Progenitor cell of endocrine pancreas (in vitro differentiated cells): ENCODE measurements around the gene DNLZ. TPM values are rescaled to one million over a fixed set of nuclear protein-coding genes. Genes with fewer than 3 reads are reported as not detected.

ENCODE experiments used
- DNase-seq: peaks from one replicate; pipeline ENCODE4 v3.0.0; 2021; ENCODE audit warnings: low spot score; ENCODE audit not compliant: unreplicated experiment
- H3K27ac Mint-ChIP-seq: 2 replicates; pipeline ENCODE4 v1.8.0; 2021; ENCODE audit warnings: mild to moderate bottlenecking, moderate library complexity, mixed read lengths
- H3K27me3 Mint-ChIP-seq: 2 replicates; pipeline ENCODE4 v1.8.0; 2021; ENCODE audit warnings: mixed read lengths
- H3K36me3 Mint-ChIP-seq: 2 replicates; pipeline ENCODE4 v1.8.0; 2022; ENCODE audit warnings: mixed read lengths; ENCODE audit not compliant: insufficient read depth
- H3K4me1 Mint-ChIP-seq: 2 replicates; pipeline ENCODE4 v1.8.0; 2021; ENCODE audit warnings: low read depth, mixed read lengths
- H3K4me3 Mint-ChIP-seq: 2 replicates; pipeline ENCODE4 v1.8.0; 2021; ENCODE audit warnings: low read depth, mild to moderate bottlenecking, moderate library complexity, mixed read lengths
- H3K9me3 Mint-ChIP-seq: 2 replicates; pipeline ENCODE4 v1.8.0; 2021; ENCODE audit warnings: low read depth, mixed read lengths
- CTCF ChIP-seq: fragments of 200-600 bp; sonication (generic); IDR thresholded peaks from one replicate; pipeline ENCODE4 v1.5.0; 2021; ENCODE audit warnings: antibody characterized with exemption, mild to moderate bottlenecking; ENCODE audit not compliant: unreplicated experiment
- total RNA-seq: library from RNA; stranded (reverse); gene quantifications from 2 replicates; pipeline ENCODE4 v1.2.1, GENCODE V29; 2021

Gene DNLZ
- total RNA-seq, 1 donor from 2014 or later, result 16.2 TPM

- DNase-seq, result no peak
- H3K36me3 Mint-ChIP-seq, result peaks cover 11% of the 10 kb centered on the region
- H3K27ac Mint-ChIP-seq, result no peak overlapping the region
- no peaks in the 10 kb centered on the region for H3K27me3 Mint-ChIP-seq
- H3K4me3 Mint-ChIP-seq, result no peak overlapping the region
- no peak for TF ChIP-seq CTCF
- H3K4me1 Mint-ChIP-seq, result no peaks in the 10 kb centered on the region
- no peaks in the 10 kb centered on the region for H3K9me3 Mint-ChIP-seq
Observed at GRCh38 chr9:136381966-136382513, 18.5 kb upstream of the DNLZ start.

- TF ChIP-seq CTCF, result no peak
- peaks cover 11% of the 10 kb centered on the region for H3K36me3 Mint-ChIP-seq
- no peaks in the 10 kb centered on the region for H3K27me3 Mint-ChIP-seq
- H3K9me3 Mint-ChIP-seq, result no peaks in the 10 kb centered on the region
- no peak overlapping the region for H3K27ac Mint-ChIP-seq
- no peak for DNase-seq
- no peak overlapping the region for H3K4me3 Mint-ChIP-seq
- no peaks in the 10 kb centered on the region for H3K4me1 Mint-ChIP-seq
Observed at GRCh38 chr9:136381311-136381710, 17.8 kb upstream of the DNLZ start.

- no peak for TF ChIP-seq CTCF
- no peaks in the 10 kb centered on the region for H3K9me3 Mint-ChIP-seq
Observed at GRCh38 chr9:136380381-136380780, 16.8 kb upstream of the DNLZ start.

GRCh38 chr9:136379891-136380290 is 16.3 kb upstream of the DNLZ start:
- H3K9me3 Mint-ChIP-seq, result no peaks in the 10 kb centered on the region
- no peak overlapping the region for H3K4me3 Mint-ChIP-seq
- no peak overlapping the region for H3K27ac Mint-ChIP-seq
- TF ChIP-seq CTCF, result no peak
- DNase-seq, result no peak
- no peaks in the 10 kb centered on the region for H3K4me1 Mint-ChIP-seq
- H3K27me3 Mint-ChIP-seq, result no peaks in the 10 kb centered on the region
- H3K36me3 Mint-ChIP-seq, result peaks cover 3% of the 10 kb centered on the region

More at GRCh38 chr9:136380381-136380780, 16.8 kb upstream of the DNLZ start:
- H3K27ac Mint-ChIP-seq, result no peak overlapping the region
- no peak overlapping the region for H3K4me3 Mint-ChIP-seq
- peaks cover 5% of the 10 kb centered on the region for H3K36me3 Mint-ChIP-seq
- H3K4me1 Mint-ChIP-seq, result no peaks in the 10 kb centered on the region
- H3K27me3 Mint-ChIP-seq, result no peaks in the 10 kb centered on the region
- DNase-seq, result no peak

- no peak for DNase-seq
- no peak for TF ChIP-seq CTCF
- Mint-ChIP-seq H3K9me3 (no peaks in the 10 kb centered on the region), H3K27ac (no peak overlapping the region), H3K27me3 (no peaks in the 10 kb centered on the region), H3K4me1 (no peaks in the 10 kb centered on the region), H3K36me3 (no peaks in the 10 kb centered on the region), H3K4me3 (no peak overlapping the region)
Observed at GRCh38 chr9:136379401-136379800, 15.9 kb upstream of the DNLZ start.
